Loucy (cell line): ENCODE measurements around the gene HSF2BP.

ENCODE experiments used
- H2AFZ ChIP-seq: fragments of 200-600 bp; sonication (generic); 2 replicates; pipeline ENCODE4 v1.6.0; 2016; ENCODE audit warnings: antibody characterized with exemption, mild to moderate bottlenecking, low read length, moderate library complexity
- H3F3A ChIP-seq: fragments of 200-600 bp; 2 replicates; pipeline ENCODE4 v1.6.0; 2016; ENCODE audit warnings: antibody characterized with exemption, low read depth, mild to moderate bottlenecking
- H3K27me3 ChIP-seq: fragments of 200-600 bp; sonication (generic); 2 replicates; pipeline ENCODE4 v1.6.1; 2014; ENCODE audit warnings: low read length, mild to moderate bottlenecking; ENCODE audit not compliant: insufficient read depth, poor library complexity, severe bottlenecking
- H3K36me3 ChIP-seq: fragments of 200-600 bp; sonication (generic); 2 replicates; pipeline ENCODE4 v1.6.1; 2016; ENCODE audit warnings: low read length; ENCODE audit not compliant: insufficient read depth
- H3K4me1 ChIP-seq: fragments of 200-600 bp; sonication (generic); 2 replicates; pipeline ENCODE4 v1.5.1; 2014; ENCODE audit warnings: low read length, mild to moderate bottlenecking; ENCODE audit not compliant: insufficient read depth, poor library complexity, severe bottlenecking
- H3K4me2 ChIP-seq: fragments of 200-600 bp; sonication (generic); 2 replicates; pipeline ENCODE4 v1.6.0; 2014; ENCODE audit warnings: antibody characterized with exemption, low read length, low read depth, mild to moderate bottlenecking; ENCODE audit not compliant: poor library complexity, severe bottlenecking
- H3K4me3 ChIP-seq: fragments of 200-600 bp; sonication (generic); 2 replicates; pipeline ENCODE4 v1.5.1; 2014; ENCODE audit warnings: low read length, mild to moderate bottlenecking, mixed read lengths; ENCODE audit not compliant: poor library complexity, severe bottlenecking
- H3K79me2 ChIP-seq: fragments of 200-600 bp; sonication (generic); 2 replicates; pipeline ENCODE4 v1.6.1; 2014; ENCODE audit warnings: low read length; ENCODE audit not compliant: insufficient read depth
- H3K9ac ChIP-seq: fragments of 200-600 bp; sonication (generic); 2 replicates; pipeline ENCODE4 v1.6.0; 2014; ENCODE audit warnings: mild to moderate bottlenecking, low read depth, low read length, moderate library complexity; ENCODE audit not compliant: poor library complexity, severe bottlenecking
- H3K9me2 ChIP-seq: fragments of 200-600 bp; sonication (generic); replicated peaks from 2 replicates; pipeline ENCODE4 v1.6.1; 2016; ENCODE audit warnings: low read depth, low read length, mixed read lengths
- H3K9me3 ChIP-seq: fragments of 200-600 bp; sonication (generic); 2 replicates; pipeline ENCODE4 v1.6.1; 2014; ENCODE audit warnings: mild to moderate bottlenecking, antibody characterized with exemption, low read length, low read depth; ENCODE audit not compliant: insufficient read depth
- H4K20me1 ChIP-seq: fragments of 200-600 bp; sonication (generic); 2 replicates; pipeline ENCODE4 v1.6.0; 2014; ENCODE audit warnings: antibody characterized with exemption, low read length, mild to moderate bottlenecking; ENCODE audit not compliant: insufficient read depth, poor library complexity, severe bottlenecking
- CTCF ChIP-seq: fragments of 200-600 bp; sonication (generic); conservative IDR thresholded peaks from 2 replicates; pipeline ENCODE4 v1.5.1; 2014; ENCODE audit warnings: mild to moderate bottlenecking, antibody characterized with exemption, low read length
- EZH2phosphoT487 ChIP-seq: fragments of 200-600 bp; IDR thresholded peaks from 2 replicates; pipeline ENCODE4 v1.6.1; 2018; ENCODE audit warnings: antibody characterized with exemption, mild to moderate bottlenecking, moderate library complexity, borderline replicate concordance

HSF2BP gene

GRCh38 chr21:43603641-43604504, 55.4 kb downstream of the HSF2BP start:
- Histone ChIP-seq H4K20me1 (no peaks in the 10 kb centered on the region), H2AFZ (no peak overlapping the region), H3K36me3 (no peaks in the 10 kb centered on the region), H3K4me1 (peaks cover 4% of the 10 kb centered on the region), H3K4me3 (no peak overlapping the region), H3K79me2 (no peaks in the 10 kb centered on the region), H3K4me2 (no peak overlapping the region), H3K9me2 (no peaks in the 10 kb centered on the region), H3F3A (no peaks in the 10 kb centered on the region), H3K9me3 (no peaks in the 10 kb centered on the region), H3K9ac (no peak overlapping the region), H3K27me3 (no peaks in the 10 kb centered on the region)
- TF ChIP-seq EZH2phosphoT487 (no peak), CTCF (no peak)

- Histone ChIP-seq H4K20me1 (no peaks in the 10 kb centered on the region), H3K4me2 (no peak overlapping the region), H2AFZ (no peak overlapping the region), H3K79me2 (no peaks in the 10 kb centered on the region), H3K9me2 (no peaks in the 10 kb centered on the region), H3K4me1 (peaks cover 4% of the 10 kb centered on the region), H3K9me3 (no peaks in the 10 kb centered on the region), H3K36me3 (no peaks in the 10 kb centered on the region), H3K27me3 (no peaks in the 10 kb centered on the region), H3K4me3 (no peak overlapping the region), H3K9ac (no peak overlapping the region), H3F3A (no peaks in the 10 kb centered on the region)
- no peak for TF ChIP-seq EZH2phosphoT487
- no peak for TF ChIP-seq CTCF
Observed at GRCh38 chr21:43603233-43603626, 56.1 kb downstream of the HSF2BP start.

GRCh38 chr21:43602266-43603232, 56.7 kb downstream of the HSF2BP start:
- H4K20me1 ChIP-seq, result no peaks in the 10 kb centered on the region
- no peaks in the 10 kb centered on the region for H3K9me2 ChIP-seq
- H3K9me3 ChIP-seq, result no peaks in the 10 kb centered on the region
- H3F3A ChIP-seq, result no peaks in the 10 kb centered on the region
- H3K9ac ChIP-seq, result no peak overlapping the region
- H2AFZ ChIP-seq, result no peak overlapping the region
- H3K4me2 ChIP-seq, result no peak overlapping the region
- no peak for TF ChIP-seq CTCF
- no peak for TF ChIP-seq EZH2phosphoT487
- H3K4me1 ChIP-seq, result peaks cover 4% of the 10 kb centered on the region
- H3K36me3 ChIP-seq, result no peaks in the 10 kb centered on the region
- H3K4me3 ChIP-seq, result no peak overlapping the region
- H3K79me2 ChIP-seq, result no peaks in the 10 kb centered on the region
- H3K27me3 ChIP-seq, result no peaks in the 10 kb centered on the region
